ENCODE data around the gene ETS1.

DNA sequence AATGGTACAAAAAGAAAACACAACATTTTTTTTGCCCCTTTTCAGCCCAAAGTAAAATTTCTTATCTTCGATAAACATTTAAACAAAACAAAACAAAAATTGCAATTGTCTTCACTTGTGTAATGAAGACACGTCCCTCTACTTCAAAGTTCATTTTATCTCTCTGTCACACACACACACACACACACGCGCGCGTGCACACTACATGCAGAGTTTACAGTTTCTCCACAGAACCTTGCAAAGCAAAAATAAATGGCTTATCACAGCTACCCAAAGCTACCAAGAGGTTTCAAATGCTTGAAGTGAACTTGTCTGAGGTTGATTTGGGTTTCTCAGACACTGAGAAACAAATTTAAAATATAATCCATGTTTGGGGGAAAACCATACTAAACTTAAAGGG is 72.3 kb downstream of the ETS1 start:
- TF ChIP-seq SP1 (IDR thresholded peaks at IDR 0.05) (no peak), FOXM1 (IDR thresholded peaks at IDR 0.05; ENCODE audit: borderline replicate concordance) (no peak), BHLHE40 (IDR thresholded peaks at IDR 0.05; ENCODE audit: borderline replicate concordance) (no peak), ARNT (IDR thresholded peaks at IDR 0.05) (no peak), TARDBP (IDR thresholded peaks at IDR 0.05) (no peak), ELF4 (IDR thresholded peaks at IDR 0.05) (no peak), FOXA1 (IDR thresholded peaks at IDR 0.05) (no peak)
- TF ChIP-seq, protein P1, sequence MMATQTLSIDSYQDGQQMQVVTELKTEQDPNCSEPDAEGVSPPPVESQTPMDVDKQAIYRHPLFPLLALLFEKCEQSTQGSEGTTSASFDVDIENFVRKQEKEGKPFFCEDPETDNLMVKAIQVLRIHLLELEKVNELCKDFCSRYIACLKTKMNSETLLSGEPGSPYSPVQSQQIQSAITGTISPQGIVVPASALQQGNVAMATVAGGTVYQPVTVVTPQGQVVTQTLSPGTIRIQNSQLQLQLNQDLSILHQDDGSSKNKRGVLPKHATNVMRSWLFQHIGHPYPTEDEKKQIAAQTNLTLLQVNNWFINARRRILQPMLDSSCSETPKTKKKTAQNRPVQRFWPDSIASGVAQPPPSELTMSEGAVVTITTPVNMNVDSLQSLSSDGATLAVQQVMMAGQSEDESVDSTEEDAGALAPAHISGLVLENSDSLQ (IDR thresholded peaks at IDR 0.05): no peak

Measured in HEK293T (cell line).